Inflammatory macrophage treated with lipopolysaccharide for 1 hour (primary cell): Measurements from ENCODE around the gene ASCL4.
"Not testable (repeated sequence)": the region's sequence is repeated elsewhere in the genome, so short reads cannot be mapped to it uniquely, and the experiment has no call there.

Experiments used
- DNase-seq, 2 donors: peaks; one replicate each; pipeline ENCODE4 v3.0.0-alpha.2; 2020 to 2022

The ASCL4 gene, protein sequence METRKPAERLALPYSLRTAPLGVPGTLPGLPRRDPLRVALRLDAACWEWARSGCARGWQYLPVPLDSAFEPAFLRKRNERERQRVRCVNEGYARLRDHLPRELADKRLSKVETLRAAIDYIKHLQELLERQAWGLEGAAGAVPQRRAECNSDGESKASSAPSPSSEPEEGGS

DNA sequence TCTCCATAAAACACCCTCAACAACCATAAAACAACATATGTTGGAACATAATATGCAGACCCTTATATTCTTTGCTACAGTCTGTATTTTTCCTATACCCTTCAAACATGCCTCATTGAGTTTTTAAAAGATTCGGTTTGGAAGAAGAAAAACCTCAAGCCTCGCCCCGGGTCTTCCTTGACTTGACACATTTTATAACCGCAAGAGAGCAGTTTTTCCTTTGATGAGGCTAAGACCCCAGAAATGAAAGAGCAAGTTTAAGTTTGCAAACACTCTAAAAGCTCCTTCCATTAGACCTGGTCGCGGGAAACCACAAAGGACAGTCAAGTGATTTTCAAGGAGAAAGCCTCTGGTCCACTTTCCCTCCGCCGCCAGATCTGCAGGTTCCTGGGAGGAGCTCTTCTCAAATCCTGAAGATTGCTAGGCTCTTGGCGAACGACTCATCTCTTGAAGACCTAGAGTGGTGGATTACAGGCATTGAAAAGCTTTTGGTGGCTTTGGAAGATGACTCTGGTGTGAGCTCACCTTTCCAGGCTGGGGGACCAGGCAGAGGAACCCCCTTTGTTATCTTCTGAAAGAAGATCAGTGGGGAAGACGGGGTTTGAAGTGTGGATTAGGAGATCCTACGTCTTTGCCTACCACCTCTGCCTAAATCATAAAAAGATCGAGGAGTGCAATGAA lies at the start of gene ASCL4:
Gene ASCL4 (plus strand): TSS at position 356 of the 681 bp plus-strand sequence. CDS start 515 bp downstream, outside the sequence.
- no peak for DNase-seq

DNA sequence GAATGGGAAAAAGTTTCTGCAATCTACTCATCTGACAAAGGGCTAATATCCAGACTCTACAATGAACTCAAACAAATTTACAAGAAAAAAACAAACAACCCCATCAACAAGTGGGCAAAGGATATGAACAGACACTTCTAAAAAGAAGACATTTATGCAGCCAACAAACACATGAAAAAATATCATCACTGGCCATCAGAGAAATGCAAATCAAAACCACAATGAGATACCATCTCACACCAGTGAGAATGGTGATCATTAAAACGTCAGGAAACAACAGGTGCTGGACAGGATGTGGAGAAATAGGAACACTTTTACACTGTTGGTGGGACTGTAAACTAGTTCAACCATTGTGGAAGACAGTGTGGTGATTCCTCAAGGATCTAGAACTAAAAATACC lies 47.2 kb upstream of the ASCL4 start:
- not testable (repeated sequence) for DNase-seq

DNA sequence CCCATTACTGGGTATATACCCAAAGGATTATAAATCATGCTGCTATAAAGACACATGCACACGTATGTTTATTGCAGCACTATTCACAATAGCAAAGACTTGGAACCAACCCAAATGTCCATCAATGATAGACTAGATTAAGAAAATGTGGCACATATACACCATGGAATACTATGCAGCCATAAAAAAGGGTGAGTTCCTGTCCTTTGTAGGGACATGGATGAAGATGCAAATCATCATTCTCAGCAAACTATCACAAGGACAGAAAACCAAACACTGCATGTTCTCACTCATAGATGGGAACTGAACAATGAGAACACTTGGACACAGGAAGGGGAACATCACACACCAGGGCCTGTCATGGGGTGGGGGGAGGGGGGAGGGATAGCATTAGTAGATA lies 46.8 kb upstream of the ASCL4 start:
- DNase-seq: not testable (repeated sequence)

DNA sequence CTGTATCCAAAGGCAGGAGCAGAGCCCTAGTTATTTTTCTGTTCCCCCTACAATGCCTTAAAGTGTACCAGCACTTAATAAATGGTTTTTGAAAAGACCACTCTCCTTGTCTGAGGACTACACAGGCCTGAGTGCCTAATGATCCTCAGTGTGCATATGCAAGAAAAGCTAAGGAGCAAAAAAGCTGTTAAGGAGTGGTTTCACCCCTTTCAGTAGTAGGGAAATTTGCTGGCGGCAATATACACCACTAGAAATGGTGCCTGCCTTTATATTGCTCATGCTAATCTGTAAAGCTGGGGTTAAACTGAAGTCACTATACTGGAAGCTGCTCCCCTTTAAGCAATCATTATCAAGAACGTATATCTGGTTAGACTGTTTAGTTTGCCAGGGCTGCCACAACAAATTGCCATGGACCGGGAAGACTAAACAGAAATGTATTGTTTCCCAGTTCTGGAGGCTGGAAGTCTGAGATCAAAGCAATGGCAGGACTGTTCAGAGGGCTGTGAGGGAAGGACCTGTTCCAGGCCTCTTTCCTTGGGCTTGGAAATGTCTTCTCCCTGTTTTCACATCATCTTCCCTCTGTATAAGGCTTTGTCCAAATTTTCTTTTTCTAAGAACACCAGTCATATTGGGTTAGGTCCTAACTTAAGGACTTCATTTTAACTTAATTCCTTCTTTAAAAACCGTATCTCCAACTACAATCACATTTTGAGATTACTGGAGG lies 43.7 kb upstream of the ASCL4 start:
- no peak for DNase-seq

DNA sequence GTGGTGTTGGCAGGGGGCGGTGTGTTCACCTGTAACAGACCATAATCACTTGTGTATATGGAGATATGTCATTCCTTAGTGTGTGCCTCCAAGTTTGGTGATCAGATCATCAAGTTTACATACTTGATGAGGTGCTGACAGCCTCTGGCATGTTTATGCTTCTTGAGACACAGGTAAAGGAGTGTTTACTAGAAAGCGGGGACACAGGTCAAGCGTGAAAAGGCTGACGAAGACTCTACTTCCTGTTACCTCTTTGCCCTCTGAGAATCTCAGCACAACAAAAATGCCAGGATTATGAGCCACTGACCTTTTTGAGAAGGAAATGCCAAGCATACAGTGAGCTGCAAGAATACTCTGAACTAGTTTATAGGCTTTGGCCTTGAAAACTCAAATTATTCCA lies 43.1 kb upstream of the ASCL4 start:
- no peak for DNase-seq

DNA sequence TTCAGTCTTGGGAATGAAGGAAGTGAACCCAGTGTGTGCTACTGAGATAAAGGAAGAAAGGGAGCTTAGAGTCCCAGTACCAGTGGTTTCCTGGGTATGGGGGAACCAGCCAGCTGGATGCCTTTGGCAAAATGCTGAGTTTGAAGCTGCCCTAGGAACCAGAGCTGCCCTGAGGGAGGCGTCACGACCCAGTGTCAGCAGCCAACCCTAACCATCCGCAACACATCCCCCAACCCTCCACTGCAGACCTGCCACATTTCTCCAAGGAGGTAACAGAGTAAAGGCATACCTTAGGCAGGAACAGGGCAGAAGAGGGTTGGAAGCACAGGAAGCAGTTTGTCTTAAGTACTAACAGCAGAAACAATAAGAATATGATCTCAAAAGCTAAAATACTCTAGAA lies 42.1 kb upstream of the ASCL4 start:
- no peak for DNase-seq

DNA sequence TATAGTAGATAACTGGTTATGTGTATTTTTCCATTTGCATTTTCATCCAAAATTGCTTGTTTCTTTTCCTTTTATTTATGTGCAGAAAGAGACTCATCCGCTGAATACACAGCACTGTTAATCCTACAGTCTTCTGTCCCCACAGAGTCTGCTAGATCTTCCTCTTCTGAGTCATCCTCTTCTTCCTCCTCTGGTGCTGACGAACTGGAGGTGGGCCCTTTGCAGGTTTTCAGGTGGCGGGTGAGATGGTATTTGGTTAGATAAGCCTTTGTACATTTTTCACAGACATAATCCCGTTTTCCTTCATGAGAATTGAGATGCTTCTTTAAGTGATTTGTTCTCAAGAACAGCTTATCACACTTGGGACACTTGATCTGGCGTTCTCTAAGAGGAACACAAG lies 40.4 kb upstream of the ASCL4 start:
- no peak for DNase-seq

DNA sequence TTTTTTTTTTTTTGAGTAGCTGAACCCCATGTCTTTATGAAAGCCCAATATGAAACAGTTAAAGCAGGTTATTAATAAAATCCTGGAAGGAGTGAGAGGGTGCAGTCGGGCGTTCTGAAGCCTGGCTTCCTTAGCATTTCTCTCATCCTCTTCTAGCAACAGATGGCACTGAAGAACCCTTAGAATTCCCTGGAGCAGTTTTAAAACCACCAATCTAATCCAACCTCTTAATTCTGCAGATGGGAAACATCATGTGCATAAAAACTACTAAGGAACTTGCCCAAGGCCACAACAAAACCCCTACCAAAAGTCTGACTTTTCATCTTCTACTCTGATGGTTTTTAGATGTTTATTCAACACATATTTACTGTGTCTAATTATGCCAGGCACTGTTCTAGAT lies 38.7 kb upstream of the ASCL4 start:
- DNase-seq: no peak

DNA sequence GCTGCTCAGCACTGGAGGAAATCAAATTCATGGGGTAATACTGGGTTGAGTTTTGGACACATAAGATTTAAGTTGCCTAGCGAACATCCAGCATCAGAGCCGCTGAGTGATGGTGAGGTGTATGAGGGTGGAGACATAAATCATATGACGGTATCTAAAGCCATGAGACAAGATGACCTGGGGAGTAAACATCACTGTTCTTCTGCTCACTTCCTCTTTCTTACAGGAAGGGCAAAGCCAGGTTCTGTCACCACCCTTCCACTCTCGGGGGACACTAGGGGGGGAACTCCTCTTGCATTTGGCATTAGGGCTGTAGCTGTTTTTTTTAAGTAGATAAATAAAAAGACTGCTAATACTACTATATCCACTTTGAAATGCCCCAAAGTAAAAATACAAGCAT lies 37.6 kb upstream of the ASCL4 start:
- peak in 1 of 2 donors; percentile 14 for DNase-seq

DNA sequence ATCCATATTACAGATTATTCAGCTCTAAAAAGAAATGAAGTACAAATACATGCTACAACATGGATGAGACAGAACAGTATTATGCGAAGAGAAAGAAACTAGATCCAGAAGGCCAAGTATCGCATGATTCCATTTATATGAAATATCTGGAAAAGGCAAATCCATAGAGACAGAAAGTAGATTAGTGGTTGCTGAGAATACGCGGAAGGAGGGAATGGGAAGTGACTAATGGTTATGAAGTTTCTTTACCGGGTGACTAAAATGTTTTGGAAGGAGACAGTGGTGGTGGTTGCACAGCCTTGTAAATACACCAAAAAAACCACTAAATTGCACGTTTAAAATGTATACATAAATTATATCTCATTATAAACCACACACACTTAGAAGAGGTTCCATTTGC lies 26.0 kb upstream of the ASCL4 start:
- DNase-seq: peak in 1 of 2 donors; percentile 2

DNA sequence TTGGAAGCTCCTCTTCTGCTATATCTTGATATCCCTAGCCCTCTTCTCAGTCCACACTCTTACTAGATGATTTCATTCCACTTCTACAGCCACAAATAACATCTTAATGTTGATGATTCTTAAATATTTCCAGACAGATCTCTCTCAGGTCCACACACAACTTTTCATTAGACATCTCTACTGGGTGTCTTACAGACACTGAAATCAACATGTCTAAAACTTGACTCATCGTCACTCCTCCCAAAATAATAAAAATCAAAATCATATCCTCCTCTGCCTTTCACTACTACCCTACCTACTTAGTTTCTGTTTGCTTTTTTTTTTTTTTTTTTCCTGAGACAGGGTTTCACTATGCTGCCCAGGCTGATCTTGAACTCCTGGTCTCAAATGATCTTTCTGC lies 25.4 kb upstream of the ASCL4 start:
- no peak for DNase-seq

DNA sequence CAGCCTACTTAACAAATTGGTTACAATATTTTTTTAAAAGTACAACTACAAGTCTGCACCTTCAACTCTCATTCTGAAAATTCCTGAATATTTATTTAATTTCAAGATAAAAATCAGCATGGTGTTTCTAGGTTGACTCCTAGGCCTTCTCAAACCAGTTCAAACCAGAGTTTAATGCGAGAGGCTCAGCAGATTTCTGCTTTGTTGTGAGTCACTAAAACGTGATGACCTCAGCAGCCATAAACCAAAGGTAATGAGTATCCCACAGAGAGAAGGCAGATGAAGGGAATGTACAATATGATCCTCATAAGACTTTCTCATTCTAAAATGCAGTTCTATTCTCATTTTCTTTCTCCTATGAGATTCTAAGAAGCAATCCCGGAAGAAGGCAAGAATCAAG lies 15.1 kb upstream of the ASCL4 start:
- peak; percentile 52 to 57 for DNase-seq

DNA sequence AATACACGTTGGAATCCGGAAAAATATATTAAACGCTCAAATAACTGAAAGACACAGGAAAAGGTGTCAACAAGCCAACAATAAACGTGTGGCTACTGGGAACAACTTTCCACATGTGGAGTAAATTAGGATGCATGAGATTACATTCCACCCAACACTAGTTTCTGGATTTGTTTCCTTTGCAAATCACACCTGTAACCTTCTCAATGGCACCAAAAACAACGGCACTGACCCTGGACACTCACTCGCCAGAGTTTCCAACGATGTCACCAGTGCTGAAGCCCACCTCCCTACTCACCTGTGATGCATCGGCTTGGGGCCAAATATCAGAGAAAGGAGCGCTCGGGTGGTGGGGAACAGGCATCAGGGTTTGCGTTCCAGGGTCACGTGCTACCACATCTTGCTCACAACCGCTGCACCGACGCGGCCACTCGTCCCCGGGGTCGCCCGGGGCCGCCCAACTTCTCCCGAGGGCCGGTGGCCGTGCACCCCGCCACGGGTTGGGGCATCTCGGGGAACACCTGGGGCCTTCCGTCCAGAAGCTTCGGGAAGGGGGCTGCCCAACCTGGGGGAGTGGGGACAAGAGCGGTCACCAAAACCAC lies 14.2 kb upstream of the ASCL4 start:
- DNase-seq: no peak

DNA sequence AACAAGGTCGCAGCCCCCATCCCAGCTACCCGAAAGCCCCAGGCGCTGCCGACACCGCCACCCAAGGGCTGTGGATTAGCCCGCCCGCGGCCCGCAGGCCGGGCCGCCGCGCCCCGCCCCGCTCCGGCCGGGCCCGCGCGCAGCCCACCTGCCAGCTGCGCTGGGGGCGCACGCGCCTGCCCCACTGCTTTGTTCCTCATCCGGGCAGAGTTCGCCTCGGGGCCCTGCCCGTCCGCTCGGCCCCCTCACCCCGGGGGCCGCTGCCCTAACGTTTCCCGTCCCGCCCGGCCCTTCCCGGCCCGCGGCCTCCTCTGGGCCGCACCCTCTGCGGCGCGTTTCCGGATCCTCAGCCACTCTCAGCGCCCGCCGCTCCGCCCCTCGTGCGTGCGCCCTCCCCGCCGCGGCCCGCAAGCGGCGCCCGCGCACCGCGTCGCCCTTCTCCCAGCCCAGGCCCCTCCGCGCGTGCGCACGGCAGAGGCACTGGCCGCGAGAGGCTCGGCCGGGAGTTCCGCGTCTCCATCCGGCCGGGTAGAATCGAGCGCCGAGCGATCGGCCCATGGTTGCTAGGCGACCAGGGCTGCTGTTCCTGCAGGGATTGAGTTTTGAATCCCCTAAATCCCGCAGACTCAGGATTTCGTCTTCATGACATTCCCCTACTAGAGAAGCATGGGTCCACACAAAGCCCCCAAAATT lies 13.5 kb upstream of the ASCL4 start, which contains the start of gene PRDM4:
Gene PRDM4 (minus strand): TSS at position 329 of the 693 bp plus-strand sequence. CDS start 622 bp downstream, outside the sequence.
- peak; percentile 93 to 96 for DNase-seq

DNA sequence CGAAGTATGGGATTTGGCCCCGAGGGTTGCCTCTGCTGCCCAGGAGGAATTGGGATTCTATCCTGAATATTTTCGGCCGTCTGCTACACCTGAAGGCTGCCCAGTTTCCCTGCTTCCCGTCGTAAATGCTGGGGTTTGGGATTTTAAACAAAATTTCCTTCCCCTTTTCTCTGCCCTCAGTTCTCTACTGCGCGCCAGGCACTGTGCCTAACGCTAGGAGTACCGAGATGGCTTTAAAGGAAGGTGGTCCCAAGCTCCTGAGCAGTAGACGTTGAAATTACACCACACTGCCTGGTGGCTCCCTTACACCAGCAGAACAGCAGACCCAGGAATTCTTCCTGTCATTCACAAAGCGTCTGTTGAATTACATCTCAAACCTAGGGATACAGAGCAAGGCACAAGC lies 13.0 kb upstream of the ASCL4 start:
- DNase-seq: no peak

DNA sequence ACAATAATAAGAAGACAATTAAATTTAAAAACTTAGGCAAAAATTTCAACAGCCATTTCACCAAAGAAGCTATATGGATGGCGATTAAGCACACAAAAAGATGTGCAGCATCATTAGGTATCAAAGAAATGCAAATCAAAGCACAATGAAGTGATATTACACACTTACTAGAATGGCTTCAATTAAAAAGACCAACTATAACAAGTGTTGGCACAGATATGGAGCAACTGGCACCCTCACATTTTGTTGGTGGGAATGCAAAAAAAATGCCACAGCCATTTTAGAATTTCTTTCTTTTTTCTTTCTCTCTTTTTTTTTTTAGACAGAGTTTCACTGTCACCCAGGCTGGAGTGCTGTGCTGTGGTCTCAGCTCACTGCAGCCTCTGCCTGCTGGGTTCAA lies 11.6 kb upstream of the ASCL4 start:
- no peak for DNase-seq

DNA sequence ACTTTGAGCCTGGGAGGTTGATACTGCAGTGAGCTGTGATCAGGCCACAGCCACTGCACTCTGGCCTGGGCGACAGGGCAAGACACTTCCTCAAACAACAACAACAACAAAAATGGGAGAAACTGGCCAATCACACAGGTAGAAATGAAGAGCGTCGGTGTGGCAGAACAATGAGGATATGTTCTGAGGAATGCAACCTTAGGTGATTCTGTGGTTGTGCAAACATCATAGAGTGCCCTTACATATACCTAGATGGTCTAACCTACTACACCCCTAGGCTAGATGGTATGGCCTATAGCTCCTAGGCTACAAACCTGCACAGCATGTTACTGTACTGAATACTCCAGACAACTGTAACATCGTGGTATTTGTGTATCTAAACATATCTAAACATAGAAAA lies 9.9 kb upstream of the ASCL4 start:
- no peak for DNase-seq

DNA sequence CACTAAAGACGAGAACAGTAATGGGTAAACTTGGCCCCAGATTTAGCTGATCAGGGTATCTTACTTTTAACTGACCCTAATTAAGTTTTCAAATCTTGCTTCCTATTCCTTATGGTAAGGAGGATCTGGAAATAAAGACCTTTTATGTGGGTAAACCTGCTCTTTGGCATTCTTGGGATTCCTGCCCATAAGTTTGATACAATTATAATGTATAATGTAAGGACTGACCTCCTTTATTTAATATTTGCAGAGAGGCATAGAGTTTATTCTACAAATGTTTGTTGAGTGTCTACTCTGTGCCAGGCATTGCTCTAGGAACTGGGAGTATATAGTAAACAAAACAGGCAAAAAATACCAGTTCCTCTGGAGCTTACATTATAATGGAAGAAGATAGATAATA lies 9.2 kb upstream of the ASCL4 start:
- no peak for DNase-seq

DNA sequence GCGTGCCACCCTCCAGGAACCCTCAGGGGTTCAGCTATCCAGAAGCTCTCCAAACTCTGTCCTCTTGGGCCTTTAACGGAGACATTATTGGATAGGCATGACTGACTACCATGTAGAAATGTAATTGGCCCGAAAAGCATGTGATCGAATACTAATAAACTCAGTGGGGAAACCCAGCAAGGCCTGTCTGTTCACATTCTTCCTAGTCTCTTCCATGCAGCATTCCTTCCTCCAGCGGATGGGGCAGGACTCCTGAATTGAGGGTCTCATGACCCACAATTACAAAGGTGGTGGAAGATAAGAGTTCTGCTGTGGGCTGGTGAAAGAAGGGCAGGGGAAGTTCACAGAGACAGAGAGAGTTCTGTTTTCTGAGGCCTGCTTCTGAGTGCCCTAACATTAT lies 7.0 kb upstream of the ASCL4 start:
- DNase-seq: no peak

DNA sequence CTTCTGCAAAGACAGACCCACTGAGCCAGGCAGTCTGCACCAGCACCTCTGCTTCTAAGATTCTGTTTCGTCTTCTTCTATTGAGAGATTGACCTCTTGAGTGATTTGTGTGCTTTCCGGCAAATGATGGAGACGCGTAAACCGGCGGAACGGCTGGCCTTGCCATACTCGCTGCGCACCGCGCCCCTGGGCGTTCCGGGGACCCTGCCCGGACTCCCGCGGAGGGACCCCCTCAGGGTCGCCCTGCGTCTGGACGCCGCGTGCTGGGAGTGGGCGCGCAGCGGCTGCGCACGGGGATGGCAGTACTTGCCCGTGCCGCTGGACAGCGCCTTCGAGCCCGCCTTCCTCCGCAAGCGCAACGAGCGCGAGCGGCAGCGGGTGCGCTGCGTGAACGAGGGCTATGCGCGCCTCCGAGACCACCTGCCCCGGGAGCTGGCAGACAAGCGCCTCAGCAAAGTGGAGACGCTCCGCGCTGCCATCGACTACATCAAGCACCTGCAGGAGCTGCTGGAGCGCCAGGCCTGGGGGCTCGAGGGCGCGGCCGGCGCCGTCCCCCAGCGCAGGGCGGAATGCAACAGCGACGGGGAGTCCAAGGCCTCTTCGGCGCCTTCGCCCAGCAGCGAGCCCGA lies 703 bp downstream of the ASCL4 start:
- no peak for DNase-seq

DNA sequence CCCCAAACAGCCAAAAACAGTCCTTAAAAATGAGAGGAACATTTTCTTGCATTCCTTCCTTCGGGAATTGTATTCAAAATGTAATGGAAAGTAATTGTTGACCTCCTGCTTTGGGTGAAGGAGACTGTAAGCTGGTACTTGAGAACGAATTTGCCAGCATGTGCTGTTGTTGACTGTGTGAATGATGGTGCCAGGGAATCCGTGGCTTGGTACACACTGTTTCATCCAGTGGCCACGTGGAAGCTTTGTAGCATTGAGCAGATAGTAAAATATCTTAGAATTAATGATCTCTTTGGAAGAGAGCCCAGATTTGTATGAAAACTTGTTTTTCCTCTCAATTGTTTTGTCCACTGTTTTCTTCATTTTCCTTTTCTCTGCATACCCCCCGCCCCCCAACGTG lies 1.7 kb downstream of the ASCL4 start:
- DNase-seq: no peak

DNA sequence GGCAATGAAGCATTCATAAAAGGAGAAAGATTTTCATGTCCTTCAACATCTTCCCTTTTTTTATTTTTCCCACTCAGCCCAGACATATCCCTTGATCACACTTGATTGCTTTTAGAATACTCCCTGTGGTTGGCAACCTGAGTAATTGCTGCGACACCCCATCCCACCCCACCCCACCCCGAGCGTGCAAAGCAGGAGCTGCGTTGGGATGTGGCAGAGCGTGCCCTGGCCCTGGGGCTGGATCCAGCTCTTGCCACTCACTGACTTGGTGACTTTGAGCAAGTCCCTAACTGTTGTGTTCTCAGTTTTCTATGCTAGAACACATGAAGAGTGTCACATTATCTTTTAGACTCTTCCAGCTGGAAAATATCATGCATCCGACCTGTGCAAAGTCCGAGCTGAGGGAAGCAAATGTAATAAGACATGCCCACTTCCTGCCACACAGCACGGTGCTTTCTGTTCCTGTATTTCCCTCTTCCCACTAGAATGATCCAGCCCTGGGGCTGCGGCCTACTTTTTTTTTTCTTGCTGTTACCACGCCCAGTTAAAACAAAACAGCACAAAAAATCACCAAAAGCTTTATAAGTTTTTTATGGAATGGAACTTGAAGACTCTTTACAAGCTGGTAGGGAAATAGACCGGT lies 4.0 kb downstream of the ASCL4 start:
- peak; percentile 38 to 50 for DNase-seq
